Dendritic cell treated with granulocyte-macrophage colony-stimulating factor and Interleukin-4, amounts not matched to agents 40 ng/mL and 50 ng/mL, for 4 days (primary cell): ENCODE measurements around the gene TPI1.

Source experiments
- H3K27ac Mint-ChIP-seq: one replicate; pipeline ENCODE4 v1.8.0; 2022; ENCODE audit warnings: mild to moderate bottlenecking, mixed read lengths
- H3K27me3 Mint-ChIP-seq: one replicate; pipeline ENCODE4 v1.8.0; 2022; ENCODE audit warnings: mild to moderate bottlenecking, mixed read lengths
- H3K36me3 Mint-ChIP-seq: one replicate; pipeline ENCODE4 v1.8.0; 2022; ENCODE audit warnings: low read depth, mixed read lengths
- H3K4me1 Mint-ChIP-seq: one replicate; pipeline ENCODE4 v1.8.0; 2022; ENCODE audit warnings: low read depth, mixed read lengths
- H3K4me3 Mint-ChIP-seq: one replicate; pipeline ENCODE4 v1.8.0; 2022; ENCODE audit warnings: mild to moderate bottlenecking, moderate library complexity, mixed read lengths
- H3K9me3 Mint-ChIP-seq: one replicate; pipeline ENCODE4 v1.8.0; 2022; ENCODE audit warnings: mixed read lengths
- intact Hi-C: fragments of 100-400 bp; cut with micrococcal nuclease; formaldehyde crosslinking; loops from one replicate; pipeline ENCODE4 v1.15.0; 2022

The TPI1 gene

DNA sequence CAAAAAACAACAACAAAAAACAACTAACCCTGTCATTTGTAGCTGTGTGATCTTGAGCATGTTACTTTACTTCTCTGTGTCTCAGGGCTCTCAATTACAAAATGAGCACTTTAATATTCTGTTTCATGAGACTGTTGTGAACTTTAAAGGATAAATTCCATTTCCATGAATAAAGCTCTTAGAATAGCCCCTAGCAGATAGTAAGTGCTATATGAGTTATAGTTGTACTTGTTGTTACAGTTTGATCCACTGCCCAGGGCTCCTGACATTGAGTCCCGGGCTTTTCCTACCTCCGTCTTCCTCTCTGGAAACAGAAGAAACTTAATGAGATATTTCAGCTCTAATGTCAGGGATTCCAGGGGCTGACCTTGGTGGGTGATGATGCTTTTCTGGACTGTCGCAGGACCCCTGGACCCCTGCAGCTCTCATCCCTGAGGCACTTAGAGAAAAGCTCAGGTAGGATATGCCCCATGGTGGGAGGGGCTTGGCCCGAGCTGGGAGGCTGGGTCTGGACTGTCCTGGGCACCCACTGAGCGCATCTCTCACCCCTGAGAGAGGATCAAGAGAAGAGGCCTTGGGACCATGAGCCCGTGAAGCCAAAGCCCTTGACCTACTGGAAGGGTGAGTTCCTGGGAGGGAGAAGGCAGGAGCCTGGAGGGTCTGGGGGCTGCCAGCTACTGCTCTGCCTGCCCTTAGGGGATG, 34.0 kb upstream of the TPI1 start:
- H3K27ac Mint-ChIP-seq = no peak overlapping the region
- H3K9me3 Mint-ChIP-seq = no peaks in the 10 kb centered on the region
- no peaks in the 10 kb centered on the region for H3K36me3 Mint-ChIP-seq
- no peak overlapping the region for H3K4me3 Mint-ChIP-seq
- peaks cover 24% of the 10 kb centered on the region for H3K4me1 Mint-ChIP-seq
- H3K27me3 Mint-ChIP-seq = peaks cover 37% of the 10 kb centered on the region
- intact Hi-C loops = no loop called here

DNA sequence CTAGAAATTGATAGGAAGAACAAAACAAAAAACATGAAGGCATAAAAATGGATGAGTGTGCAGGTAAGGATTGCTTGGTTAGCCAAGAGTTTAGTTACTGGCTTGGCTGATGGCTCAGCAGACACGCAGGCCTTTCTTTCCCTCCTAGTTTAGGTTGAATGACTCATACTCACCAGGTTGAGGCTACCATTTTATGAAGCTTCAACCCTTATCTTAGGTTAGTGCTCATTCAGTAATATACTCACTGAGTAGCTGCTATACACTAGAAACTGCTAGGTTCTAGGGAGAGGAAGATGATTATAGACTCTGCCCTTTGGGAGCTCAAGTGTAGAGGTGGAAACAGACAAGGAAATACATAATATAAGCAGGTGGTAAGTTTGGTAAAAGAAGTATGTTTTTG, 33.1 kb upstream of the TPI1 start:
- no peak overlapping the region for H3K27ac Mint-ChIP-seq
- H3K4me1 Mint-ChIP-seq = peaks cover 20% of the 10 kb centered on the region
- no peaks in the 10 kb centered on the region for H3K36me3 Mint-ChIP-seq
- no peak overlapping the region for H3K4me3 Mint-ChIP-seq
- intact Hi-C loops = no loop called here
- H3K9me3 Mint-ChIP-seq = no peaks in the 10 kb centered on the region
- peaks cover 30% of the 10 kb centered on the region for H3K27me3 Mint-ChIP-seq

DNA sequence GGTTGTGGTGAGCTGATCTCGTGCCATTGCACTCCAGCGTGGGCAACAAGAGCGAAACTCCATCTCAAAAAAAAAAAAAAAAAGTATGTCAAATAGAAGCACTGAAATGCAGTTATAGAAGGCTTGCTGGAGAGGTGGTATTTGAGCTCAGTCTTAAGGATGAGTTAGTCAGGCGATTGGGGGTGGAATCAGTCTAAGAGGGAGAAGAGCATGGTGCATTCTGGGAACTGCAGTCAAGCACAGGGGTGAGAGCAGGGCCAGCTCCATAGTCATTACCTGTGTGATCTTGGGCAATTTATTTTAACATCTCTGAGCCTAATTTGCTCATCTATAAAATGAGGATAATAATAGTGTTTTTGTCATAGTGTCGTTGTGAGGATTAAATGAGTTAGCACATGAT, 32.5 kb upstream of the TPI1 start:
- Mint-ChIP-seq H3K27me3 (peaks cover 24% of the 10 kb centered on the region), H3K27ac (no peak overlapping the region), H3K9me3 (no peaks in the 10 kb centered on the region), H3K4me3 (no peak overlapping the region), H3K4me1 (peaks cover 16% of the 10 kb centered on the region), H3K36me3 (no peaks in the 10 kb centered on the region)
- intact Hi-C loops = no loop called here

DNA sequence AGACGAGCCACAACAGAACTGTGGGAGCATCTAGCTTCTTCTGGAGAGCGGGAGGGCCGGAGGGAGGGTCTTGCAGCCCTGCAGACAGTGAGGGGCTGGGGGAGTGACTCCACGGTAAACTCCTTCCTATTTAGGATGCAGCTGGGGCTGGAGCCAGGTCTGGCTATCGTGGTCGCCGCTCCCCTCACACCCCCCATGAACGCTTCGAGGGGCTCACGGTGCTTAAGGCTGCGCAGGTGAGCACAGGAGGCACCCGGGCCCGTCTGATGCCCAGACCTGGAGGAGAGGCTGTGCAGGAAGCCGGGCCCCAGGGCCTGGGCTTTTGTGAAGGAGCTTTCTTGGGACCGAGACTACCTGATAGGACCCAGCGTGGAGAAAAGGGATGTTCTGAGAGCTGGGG, 30.5 kb upstream of the TPI1 start:
- H3K4me1 Mint-ChIP-seq = peaks cover 5% of the 10 kb centered on the region
- intact Hi-C loops = no loop called here
- no peak overlapping the region for H3K4me3 Mint-ChIP-seq
- H3K27ac Mint-ChIP-seq = no peak overlapping the region
- no peaks in the 10 kb centered on the region for H3K36me3 Mint-ChIP-seq
- peaks cover 8% of the 10 kb centered on the region for H3K27me3 Mint-ChIP-seq
- H3K9me3 Mint-ChIP-seq = no peaks in the 10 kb centered on the region

DNA sequence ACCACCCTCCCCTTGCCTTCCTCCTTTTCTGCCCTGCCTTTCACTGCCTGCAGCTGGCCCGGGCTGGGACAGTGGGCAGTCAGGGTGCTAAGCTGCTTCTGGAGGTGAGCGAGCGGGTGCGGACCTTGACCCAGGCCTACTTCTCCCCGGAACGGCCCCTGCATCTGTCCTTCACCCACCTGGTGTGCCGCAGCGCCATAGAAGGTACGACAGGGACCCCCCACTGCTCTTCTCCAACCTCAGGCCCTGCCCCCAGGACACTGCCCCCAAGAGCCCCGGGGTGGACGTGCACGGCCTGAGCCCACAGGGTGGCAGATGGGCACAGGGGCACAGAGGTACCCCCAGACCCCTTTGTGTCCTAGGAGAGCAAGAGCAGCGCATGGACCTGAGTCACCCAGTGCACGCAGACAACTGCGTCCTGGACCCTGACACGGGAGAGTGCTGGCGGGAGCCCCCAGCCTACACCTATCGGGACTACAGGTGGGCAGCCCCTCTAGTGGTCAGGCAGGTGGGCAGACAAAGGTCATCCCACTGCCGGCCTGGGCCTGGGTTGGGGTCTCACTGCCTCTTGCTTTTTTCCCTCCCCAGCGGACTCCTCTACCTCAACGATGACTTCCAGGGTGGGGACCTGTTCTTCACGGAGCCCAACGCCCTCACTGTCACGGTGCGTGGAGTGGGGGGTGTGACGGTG, 29.8 kb upstream of the TPI1 start:
- intact Hi-C loops = no loop called here
- no peak overlapping the region for H3K27ac Mint-ChIP-seq

DNA sequence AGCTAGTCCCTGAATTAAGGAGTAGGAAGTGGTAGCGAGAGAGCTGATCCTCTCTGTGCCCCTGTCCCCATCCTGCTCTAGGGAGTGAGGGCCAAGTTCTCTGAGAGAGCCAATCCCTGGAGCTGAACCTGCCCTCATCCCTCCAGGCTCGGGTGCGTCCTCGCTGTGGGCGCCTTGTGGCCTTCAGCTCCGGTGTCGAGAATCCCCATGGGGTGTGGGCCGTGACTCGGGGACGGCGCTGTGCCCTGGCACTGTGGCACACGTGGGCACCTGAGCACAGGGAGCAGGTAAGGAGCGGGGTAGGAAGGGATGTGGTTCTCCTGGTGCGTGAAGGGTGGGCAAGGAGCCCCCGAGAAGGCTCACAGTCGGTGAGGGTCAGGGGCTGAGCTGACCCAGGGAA, 28.5 kb upstream of the TPI1 start:
- Mint-ChIP-seq H3K27ac (no peak overlapping the region), H3K4me3 (no peak overlapping the region), H3K36me3 (no peaks in the 10 kb centered on the region), H3K9me3 (no peaks in the 10 kb centered on the region), H3K4me1 (peaks cover 5% of the 10 kb centered on the region), H3K27me3 (peaks cover 10% of the 10 kb centered on the region)
- intact Hi-C loops = no loop called here

More for the DNA sequence above, 29.8 kb upstream of the TPI1 start:
- no peak overlapping the region for H3K4me3 Mint-ChIP-seq
- H3K4me1 Mint-ChIP-seq = peaks cover 5% of the 10 kb centered on the region
- no peaks in the 10 kb centered on the region for H3K36me3 Mint-ChIP-seq
- H3K27me3 Mint-ChIP-seq = peaks cover 5% of the 10 kb centered on the region
- H3K9me3 Mint-ChIP-seq = no peaks in the 10 kb centered on the region

DNA sequence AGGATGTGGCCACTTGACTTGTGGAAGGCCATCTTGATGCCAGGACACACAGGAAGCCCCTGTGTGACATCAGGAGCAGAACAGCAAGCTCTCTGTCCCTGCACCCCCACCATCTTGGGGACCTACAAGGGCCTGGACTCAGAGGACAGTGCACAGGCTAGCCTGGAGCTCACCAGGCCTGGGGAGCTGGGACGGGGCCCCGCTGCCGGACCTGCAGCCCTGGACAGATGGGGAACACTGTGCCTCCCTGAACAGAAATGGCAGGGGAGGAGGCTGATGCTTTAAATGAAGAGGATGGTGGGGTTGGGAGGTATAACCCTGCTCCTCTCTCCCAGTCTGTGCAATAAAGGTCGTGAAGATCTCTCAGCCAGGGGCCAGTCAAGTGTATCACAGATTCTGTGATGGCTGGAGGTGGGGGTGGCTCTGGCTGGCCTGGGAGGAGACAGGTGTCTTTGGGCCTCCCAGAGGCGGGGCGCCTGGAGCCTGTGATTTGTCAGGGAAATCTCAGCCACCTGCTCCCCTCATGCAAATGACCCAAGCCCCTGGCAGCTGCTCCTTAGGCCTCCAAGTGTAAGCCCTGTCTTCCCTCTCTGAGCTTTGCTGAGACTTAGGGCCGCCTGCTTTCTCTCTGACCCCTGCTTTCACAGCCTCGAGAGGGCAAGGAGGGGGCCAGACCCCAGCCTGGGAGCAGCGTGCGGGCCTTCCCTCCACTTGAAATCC, 27.7 kb upstream of the TPI1 start:
- H3K4me1 Mint-ChIP-seq = peaks cover 5% of the 10 kb centered on the region
- intact Hi-C loops = no loop called here
- H3K4me3 Mint-ChIP-seq = no peak overlapping the region

DNA sequence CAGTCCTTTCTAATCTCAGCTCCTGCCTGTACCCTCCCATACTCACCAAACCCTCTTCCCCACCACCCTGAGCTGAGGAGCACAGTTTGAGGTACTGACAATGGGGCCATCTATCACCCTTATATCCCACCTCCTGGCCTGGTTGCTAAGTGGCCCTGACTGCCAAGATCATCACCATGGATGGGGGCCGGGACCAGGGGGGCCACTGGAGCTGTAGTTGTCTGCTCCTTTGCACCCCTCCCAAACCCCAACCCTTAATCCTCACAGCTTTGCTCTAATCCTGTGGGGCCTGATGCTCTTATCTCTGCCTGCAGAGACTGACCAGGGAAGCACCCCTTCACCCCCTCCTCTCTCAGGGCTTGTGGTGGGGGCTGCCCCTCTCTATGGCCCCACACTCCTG, 27.0 kb upstream of the TPI1 start:
- Mint-ChIP-seq H3K27me3 (peaks cover 10% of the 10 kb centered on the region), H3K4me3 (no peak overlapping the region), H3K4me1 (peaks cover 5% of the 10 kb centered on the region), H3K27ac (no peak overlapping the region), H3K36me3 (no peaks in the 10 kb centered on the region), H3K9me3 (no peaks in the 10 kb centered on the region)
- intact Hi-C loops = no loop called here

More for the DNA sequence above, 27.7 kb upstream of the TPI1 start:
- Mint-ChIP-seq H3K36me3 (no peaks in the 10 kb centered on the region), H3K27me3 (peaks cover 10% of the 10 kb centered on the region), H3K9me3 (no peaks in the 10 kb centered on the region), H3K27ac (no peak overlapping the region)

DNA sequence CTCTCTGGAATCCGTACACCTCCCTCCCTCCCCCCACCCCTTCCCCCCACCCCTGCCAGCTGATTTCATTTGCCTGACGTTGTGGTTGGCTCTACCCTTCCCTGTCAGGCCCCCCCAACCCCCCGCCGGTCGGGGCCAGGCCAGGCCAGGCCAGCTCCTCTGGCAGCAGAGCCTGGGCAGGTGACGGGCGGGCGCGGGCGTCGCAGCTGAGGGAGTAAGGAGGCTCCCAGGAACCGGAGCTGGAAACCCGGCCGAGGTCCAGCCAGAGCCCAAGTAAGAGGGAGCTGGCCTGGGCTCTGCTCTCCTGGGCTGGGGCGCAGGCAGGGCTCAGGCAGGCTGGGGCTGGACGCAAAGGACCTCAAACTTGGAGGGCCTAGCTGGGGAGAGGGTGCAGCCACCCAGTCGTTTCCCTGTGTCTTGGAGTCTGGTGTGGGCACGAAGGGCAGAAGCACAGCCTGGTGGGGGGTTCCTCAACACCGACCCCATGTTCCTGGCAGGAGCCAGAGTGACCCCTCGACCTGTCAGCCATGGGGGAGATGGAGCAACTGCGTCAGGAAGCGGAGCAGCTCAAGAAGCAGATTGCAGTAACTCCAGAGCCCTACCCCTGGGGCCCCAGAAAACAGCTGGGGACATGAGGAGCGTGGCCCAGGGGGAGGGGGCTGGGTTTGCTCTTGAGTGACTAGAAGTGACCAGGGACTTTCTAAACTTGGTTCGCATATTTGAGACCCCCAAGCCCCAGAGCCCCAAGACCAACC, 26.4 kb upstream of the TPI1 start, which contains the start of gene GNB3:
TSS of gene GNB3 (plus strand) at position 165 of the 755 bp plus-strand sequence. CDS start at position 528, 363 bp downstream.
- H3K27me3 Mint-ChIP-seq = peaks cover 10% of the 10 kb centered on the region
- intact Hi-C loops = no loop called here
- H3K4me1 Mint-ChIP-seq = peaks cover 6% of the 10 kb centered on the region
- no peaks in the 10 kb centered on the region for H3K9me3 Mint-ChIP-seq
- H3K36me3 Mint-ChIP-seq = no peaks in the 10 kb centered on the region
- no peak within 1 kb of the TSS for H3K27ac Mint-ChIP-seq
- H3K4me3 Mint-ChIP-seq = no peak within 1 kb of the TSS

DNA sequence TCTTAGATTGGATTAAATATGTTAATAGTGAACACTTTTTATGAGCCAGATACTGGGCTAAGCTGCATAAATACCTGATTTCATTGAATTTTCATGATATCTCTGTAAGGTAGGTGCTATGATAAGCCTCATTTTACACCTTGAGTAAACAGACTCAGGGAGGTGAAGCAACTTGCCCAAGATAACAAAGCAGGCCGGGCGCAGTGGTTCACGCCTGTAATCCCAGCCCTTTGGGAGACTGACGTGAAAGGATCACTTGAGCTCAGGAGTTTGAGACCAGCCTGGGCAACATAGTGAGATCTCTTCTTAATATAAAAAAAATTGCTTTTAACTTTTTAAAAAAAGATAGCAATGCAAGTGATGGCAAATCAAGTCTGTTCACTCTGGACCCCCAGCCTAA, 25.3 kb upstream of the TPI1 start:
- Mint-ChIP-seq H3K27ac (no peak overlapping the region), H3K36me3 (no peaks in the 10 kb centered on the region), H3K27me3 (peaks cover 10% of the 10 kb centered on the region), H3K4me1 (peaks cover 17% of the 10 kb centered on the region), H3K9me3 (no peaks in the 10 kb centered on the region), H3K4me3 (no peak overlapping the region)
- intact Hi-C loops = no loop called here

DNA sequence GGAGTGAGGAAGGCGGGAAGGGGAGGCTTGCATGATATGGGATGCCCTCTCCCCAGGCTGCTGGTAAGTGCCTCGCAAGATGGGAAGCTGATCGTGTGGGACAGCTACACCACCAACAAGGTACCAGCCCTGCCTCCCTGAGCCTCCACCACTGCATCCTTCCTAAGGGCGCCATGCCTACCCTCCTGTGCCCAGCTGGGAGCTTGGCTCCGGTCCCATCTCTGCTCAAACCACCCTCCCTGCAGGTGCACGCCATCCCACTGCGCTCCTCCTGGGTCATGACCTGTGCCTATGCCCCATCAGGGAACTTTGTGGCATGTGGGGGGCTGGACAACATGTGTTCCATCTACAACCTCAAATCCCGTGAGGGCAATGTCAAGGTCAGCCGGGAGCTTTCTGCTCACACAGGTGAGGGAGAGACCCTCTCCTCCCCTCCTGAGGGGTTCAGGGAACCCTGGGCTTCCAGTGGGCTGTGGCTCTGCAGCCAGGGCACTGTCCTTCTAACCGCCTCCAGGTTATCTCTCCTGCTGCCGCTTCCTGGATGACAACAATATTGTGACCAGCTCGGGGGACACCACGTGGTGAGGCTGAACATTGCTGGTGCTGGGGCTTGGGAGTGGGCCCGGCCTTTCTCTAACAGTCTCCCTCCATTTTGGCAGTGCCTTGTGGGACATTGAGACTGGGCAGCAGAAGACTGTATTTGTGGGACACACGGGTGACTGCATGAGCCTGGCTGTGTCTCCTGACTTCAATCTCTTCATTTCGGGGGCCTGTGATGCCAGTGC, 24.0 kb upstream of the TPI1 start:
- intact Hi-C loops = no loop called here
- peaks cover 10% of the 10 kb centered on the region for H3K27me3 Mint-ChIP-seq
- no peak overlapping the region for H3K27ac Mint-ChIP-seq
- H3K4me3 Mint-ChIP-seq = no peak overlapping the region
- peaks cover 16% of the 10 kb centered on the region for H3K4me1 Mint-ChIP-seq
- H3K9me3 Mint-ChIP-seq = no peaks in the 10 kb centered on the region
- no peaks in the 10 kb centered on the region for H3K36me3 Mint-ChIP-seq

DNA sequence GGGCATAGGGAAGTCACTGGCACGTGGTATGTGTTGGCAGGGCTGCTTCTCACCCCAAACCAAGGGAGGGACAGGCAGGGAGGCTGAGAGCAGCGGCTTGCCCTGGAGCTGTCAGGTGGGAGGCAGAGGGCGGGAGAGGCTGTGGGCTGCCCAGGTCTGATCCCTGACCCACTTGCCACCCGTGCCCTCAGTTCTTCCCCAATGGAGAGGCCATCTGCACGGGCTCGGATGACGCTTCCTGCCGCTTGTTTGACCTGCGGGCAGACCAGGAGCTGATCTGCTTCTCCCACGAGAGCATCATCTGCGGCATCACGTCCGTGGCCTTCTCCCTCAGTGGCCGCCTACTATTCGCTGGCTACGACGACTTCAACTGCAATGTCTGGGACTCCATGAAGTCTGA, 21.9 kb upstream of the TPI1 start:
- H3K4me3 Mint-ChIP-seq = no peak overlapping the region
- intact Hi-C loops = no loop called here
- no peak overlapping the region for H3K27ac Mint-ChIP-seq
- H3K4me1 Mint-ChIP-seq = peaks cover 24% of the 10 kb centered on the region
- no peaks in the 10 kb centered on the region for H3K9me3 Mint-ChIP-seq
- peaks cover 10% of the 10 kb centered on the region for H3K27me3 Mint-ChIP-seq
- H3K36me3 Mint-ChIP-seq = no peaks in the 10 kb centered on the region

DNA sequence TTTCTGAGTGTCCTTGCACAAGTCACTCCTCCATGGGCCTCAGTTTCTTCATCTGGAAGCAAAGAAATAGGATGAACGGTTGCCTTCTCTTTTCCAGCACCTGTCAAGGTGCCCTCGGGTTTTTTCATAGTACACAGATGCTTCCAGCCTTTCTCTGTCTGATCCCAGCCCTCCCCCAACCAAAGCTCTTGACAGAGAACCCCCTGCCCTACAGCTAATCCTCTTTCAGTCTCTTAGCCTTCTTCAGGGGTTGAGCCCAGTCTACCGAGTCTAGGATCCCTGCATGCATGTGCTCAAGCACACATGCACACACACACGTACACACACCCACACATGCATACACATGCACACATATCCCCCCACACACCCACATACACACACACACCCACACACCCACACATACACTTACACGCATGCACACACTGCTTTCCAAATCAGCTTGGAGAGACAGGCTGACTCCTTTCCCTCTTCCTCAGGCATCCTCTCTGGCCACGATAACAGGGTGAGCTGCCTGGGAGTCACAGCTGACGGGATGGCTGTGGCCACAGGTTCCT, 20.9 kb upstream of the TPI1 start:
- H3K27me3 Mint-ChIP-seq = peaks cover 10% of the 10 kb centered on the region
- H3K36me3 Mint-ChIP-seq = peaks cover under 1% of the 10 kb centered on the region

More for the DNA sequence above, 20.9 kb upstream of the TPI1 start:
- intact Hi-C loops = no loop called here
- H3K4me1 Mint-ChIP-seq = peaks cover 28% of the 10 kb centered on the region
- H3K4me3 Mint-ChIP-seq = no peak overlapping the region
- no peak overlapping the region for H3K27ac Mint-ChIP-seq
- no peaks in the 10 kb centered on the region for H3K9me3 Mint-ChIP-seq
